K562 (cell line): ENCODE measurements around the gene CRIM1. TPM values are rescaled to one million over a fixed set of nuclear protein-coding genes. Genes with fewer than 3 reads are reported as not detected.

ENCODE experiments used
- ATAC-seq: fragments of 200-7000 bp; cut with Tn5 transposase; 3 replicates; pipeline ENCODE4 v1.9.1; 2020; ENCODE audit warnings: moderate library complexity
- BruUV-seq: library from RNA; stranded (reverse); fragments of 400-500 nt; replicated peaks from 2 replicates; lab custom pipeline; 2021; lab: Mats Ljungman, UMichigan
- CTCF ChIA-PET: fragments of 300-600 bp; formaldehyde crosslinking; extraction: SDS; loops from one replicate; lab custom pipeline; 2021; ENCODE audit warnings: low intra/inter-chr PET ratio; lab: Yijun Ruan, JAX
- POLR2A ChIA-PET: fragments of 300-600, 350-650 bp; sonication (Branson Sonifier 250); formaldehyde crosslinking; extraction: SDS; loops from one replicate; lab custom pipeline; 2021; ENCODE audit warnings: antibody characterized with exemption, inconsistent platforms; lab: Yijun Ruan, JAX
- DNase-seq, 4 experiments: peaks; one replicate each; pipeline versions ENCODE4 v3.0.0 to v3.0.0-alpha.2; 2011 to 2018; ENCODE audit warnings: low spot score in 3 of 4, mixed read lengths in 3 of 4; ENCODE audit errors: extremely low read depth in 1 of 4
- FAIRE-seq: peaks from 2 replicates; lab custom pipeline; 2011; peaks lifted over from hg19 to GRCh38; lab: Jason Lieb, UNC
- H2AFZ ChIP-seq: 2 replicates; pipeline ENCODE4 v1.6.0; 2011; ENCODE audit warnings: low read depth, low read length, control low read depth, inconsistent platforms
- H3K27ac ChIP-seq: fragments of 200-600 bp; 3 replicates; pipeline ENCODE4 v1.8.0; 2011; ENCODE audit warnings: low read depth, mild to moderate bottlenecking, control low read depth, inconsistent platforms, low read length, moderate library complexity, mixed read lengths; ENCODE audit errors: extremely low read depth
- H3K27me3 ChIP-seq, 2 experiments: fragments of 300-600 bp in 1 of 2; 2 replicates in 1 of 2; 3 replicates in 1 of 2; pipeline versions ENCODE4 v1.6.0 to v1.8.0; 2011; ENCODE audit warnings: inconsistent platforms in 2 of 2, low read length in 2 of 2, mild to moderate bottlenecking in 1 of 2, mixed read lengths in 1 of 2, moderate library complexity in 1 of 2; ENCODE audit not compliant: control insufficient read depth in 2 of 2, insufficient read depth in 2 of 2
- H3K36me3 ChIP-seq: fragments of 300-600 bp; 3 replicates; pipeline ENCODE4 v1.8.0; 2011; ENCODE audit warnings: mild to moderate bottlenecking, low read length, inconsistent platforms; ENCODE audit not compliant: control insufficient read depth, insufficient read depth
- H3K4me1 ChIP-seq, 2 experiments: fragments of 200-600 bp in 1 of 2; replicated peaks in 1 of 2; 2 replicates in 1 of 2; 3 replicates in 1 of 2; pipeline versions ENCODE4 v1.5.1 to v1.8.0; 2011; ENCODE audit warnings: inconsistent platforms in 2 of 2, low read length in 2 of 2, mild to moderate bottlenecking in 1 of 2, mixed read lengths in 1 of 2, moderate library complexity in 1 of 2; ENCODE audit not compliant: control insufficient read depth in 2 of 2, insufficient read depth in 2 of 2
- H3K4me2 ChIP-seq: 2 replicates; pipeline ENCODE4 v1.6.1; 2011; ENCODE audit warnings: low read length, control low read depth, inconsistent platforms, mixed read lengths; ENCODE audit not compliant: insufficient read depth
- H3K4me3 ChIP-seq: fragments of 200-600 bp; sonication (generic), shearing (Covaris generic); 2 replicates; pipeline ENCODE4 v1.5.1; 2016; ENCODE audit warnings: control low read depth, inconsistent platforms
- H3K79me2 ChIP-seq: fragments of 200-600 bp; 3 replicates; pipeline ENCODE4 v1.8.0; 2011; ENCODE audit warnings: low read length, inconsistent platforms; ENCODE audit not compliant: control insufficient read depth, insufficient read depth
- H3K9ac ChIP-seq, 2 experiments: 2 replicates each; pipeline versions ENCODE4 v1.6.0 to v1.6.1; 2011; ENCODE audit warnings: low read depth in 2 of 2, low read length in 2 of 2, control low read depth in 1 of 2, inconsistent platforms in 1 of 2, mild to moderate bottlenecking in 1 of 2, mixed read lengths in 1 of 2; ENCODE audit not compliant: insufficient read depth in 1 of 2
- H3K9me1 ChIP-seq: one replicate; pipeline ENCODE4 v1.6.0; 2011; ENCODE audit warnings: inconsistent platforms, mild to moderate bottlenecking, low read length, moderate library complexity; ENCODE audit not compliant: control insufficient read depth, insufficient read depth
- H3K9me3 ChIP-seq: replicated peaks from 2 replicates; pipeline ENCODE4 v1.5.1; 2011; ENCODE audit warnings: low read depth, low read length, inconsistent platforms; ENCODE audit not compliant: control insufficient read depth, insufficient read depth
- H4K20me1 ChIP-seq: replicated peaks from 2 replicates; pipeline ENCODE4 v1.6.1; 2011; ENCODE audit warnings: low read length, inconsistent platforms, mixed read lengths; ENCODE audit not compliant: control insufficient read depth, insufficient read depth
- ATF4 ChIP-seq: fragments of 450-650 bp; formaldehyde crosslinking; IDR thresholded peaks from 2 replicates; pipeline ENCODE4 v1.4.0; 2022; ENCODE audit warnings: mild to moderate bottlenecking, moderate library complexity
- CBFB ChIP-seq: sonication (generic); formaldehyde crosslinking; IDR thresholded peaks from 2 replicates; pipeline ENCODE4 v1.4.0; 2020; ENCODE audit warnings: mild to moderate bottlenecking, missing genetic modification reagents
- CREM ChIP-seq: IDR thresholded peaks from 2 replicates; pipeline ENCODE4 v1.6.1; 2014; ENCODE audit warnings: antibody characterized with exemption, low read depth
- DNMT1 ChIP-seq: fragments of 450-650 bp; IDR thresholded peaks from 2 replicates; pipeline ENCODE4 v1.6.1; 2016; ENCODE audit warnings: antibody characterized with exemption, mild to moderate bottlenecking
- EP300 ChIP-seq: IDR thresholded peaks from 2 replicates; pipeline ENCODE4 v1.6.1; 2012; ENCODE audit warnings: low read length, improper control_type of control experiment
- GTF2F1 ChIP-seq: IDR thresholded peaks from 2 replicates; pipeline ENCODE4 v1.6.1; 2011; ENCODE audit warnings: low read depth, low read length, improper control_type of control experiment
- MXD1 ChIP-seq: fragments of 250-450 bp; sonication (Bioruptor Pico); IDR thresholded peaks from 2 replicates; pipeline ENCODE4 v1.8.0; 2021; ENCODE audit warnings: borderline replicate concordance, mild to moderate bottlenecking, moderate library complexity; ENCODE audit not compliant: poor library complexity, severe bottlenecking
- NFATC3 ChIP-seq: fragments of 450-650 bp; IDR thresholded peaks from 2 replicates; pipeline ENCODE4 v1.6.1; 2017; ENCODE audit warnings: mild to moderate bottlenecking
- OTX1 ChIP-seq: fragments of 450-650 bp; formaldehyde crosslinking; IDR thresholded peaks from 2 replicates; pipeline ENCODE4 v1.4.0; 2022; ENCODE audit warnings: mild to moderate bottlenecking
- POLR2G ChIP-seq: fragments of 200-400 bp; formaldehyde crosslinking; IDR thresholded peaks from 2 replicates; pipeline ENCODE4 v1.6.1; 2017; ENCODE audit warnings: low read depth, mild to moderate bottlenecking, antibody characterized with exemption, low read length, moderate library complexity
- RBFOX2 ChIP-seq: fragments of 200-400 bp; formaldehyde crosslinking; IDR thresholded peaks from 2 replicates; pipeline ENCODE4 v1.6.1; 2017; ENCODE audit warnings: low read depth, mild to moderate bottlenecking, low read length, moderate library complexity
- SAFB ChIP-seq: fragments of 200-400 bp; formaldehyde crosslinking; IDR thresholded peaks from 2 replicates; pipeline ENCODE4 v1.6.1; 2017; ENCODE audit warnings: low read depth, low read length, borderline replicate concordance
- TCFL5 ChIP-seq: fragments of 250-450 bp; sonication (Bioruptor Pico); conservative IDR thresholded peaks from 2 replicates; pipeline ENCODE4 v1.6.1; 2021; ENCODE audit warnings: mild to moderate bottlenecking, moderate library complexity, matching md5 sums
- ZNF197 ChIP-seq: fragments of 200-800 bp; sonication (Bioruptor generic); IDR thresholded peaks from 2 replicates; pipeline ENCODE4 v1.6.1; 2016; ENCODE audit warnings: low read depth, missing genetic modification characterization, missing compliant biosample characterization
- ZNF561 ChIP-seq: fragments of 450-650 bp; formaldehyde crosslinking; conservative IDR thresholded peaks from 2 replicates; pipeline ENCODE4 v1.4.0; 2020; ENCODE audit warnings: mild to moderate bottlenecking, moderate library complexity
- ZNF592 ChIP-seq: fragments of 450-650 bp; IDR thresholded peaks from 2 replicates; pipeline ENCODE4 v1.6.1; 2017; ENCODE audit warnings: antibody characterized with exemption, mild to moderate bottlenecking
- ZNF79 ChIP-seq: fragments of 250-450 bp; sonication (Bioruptor Pico); IDR thresholded peaks from 2 replicates; pipeline ENCODE4 v1.4.0; 2020; ENCODE audit warnings: low read depth, mild to moderate bottlenecking, moderate library complexity
- WGBS: fragments of 100-300 bp; shearing (Covaris generic); methylation state at CpG from one replicate; pipeline ENCODE4 v1.1.6; 2016; ENCODE audit warnings: low coverage, mixed read lengths; ENCODE audit not compliant: insufficient coverage; ENCODE audit errors: missing lambda C conversion rate; 5-methylcytosine and 5-hydroxymethylcytosine counted together
- in situ Hi-C: fragments of 300-500 bp; cut with MboI; formaldehyde crosslinking; loops from 4 replicates; pipeline ENCODE4 v1.15.0; 2018; ENCODE audit warnings: inconsistent platforms, mixed read lengths
- intact Hi-C: fragments of 100-400 bp; cut with micrococcal nuclease; formaldehyde crosslinking; loops from 2 replicates; pipeline ENCODE4 v1.14.2; 2022
- polyA plus RNA-seq, 8 experiments: library from polyadenylated mRNA; depleted of rRNA in 4 of 8; stranded (reverse) in 5 of 8; unstranded in 3 of 8; fragments of >200 nt; fragmentation: Nextera tagmentation in 2 of 8; fragmentation: Illumina TruSeq in 1 of 8; extraction: Ambion mirVana in 2 of 8; extraction: Trizol in 1 of 8; gene quantifications; 2 replicates each; pipeline versions ENCODE4 v1.2.1 to v1.2.3, GENCODE V29; 2011 to 2014; ENCODE audit warnings: inconsistent platforms in 1 of 8, missing spikeins in 1 of 8
- total RNA-seq, 7 experiments: library from RNA; depleted of rRNA in 6 of 7; stranded (reverse); fragments of >200 nt in 6 of 7; fragmentation: Illumina TruSeq in 2 of 7; extraction: Trizol in 2 of 7; gene quantifications; 2 replicates each; pipeline versions ENCODE4 v1.2.1 to v1.2.3, GENCODE V29; 2011 to 2021; ENCODE audit warnings: low replicate concordance in 1 of 7

Gene CRIM1
- total and polyA plus RNA-seq, 9 of the 15 experiments (the other 6 are each of a cell fraction or from before 2014, with no cell fraction given) = 0.01 to 0.36 (median 0.06) TPM; not detected in 1

GRCh38 chr2:36487947-36488346 is 132.4 kb downstream of the CRIM1 start:
- Histone ChIP-seq H3K4me1 (no peaks in the 10 kb centered on the region), H3K9me3 (no peaks in the 10 kb centered on the region), H3K27ac (no peak overlapping the region), H4K20me1 (no peaks in the 10 kb centered on the region), H3K9ac (no peak overlapping the region), H3K79me2 (no peaks in the 10 kb centered on the region), H3K4me2 (no peak overlapping the region), H2AFZ (no peak overlapping the region), H3K36me3 (no peaks in the 10 kb centered on the region), H3K4me3 (no peak overlapping the region), H3K9me1 (no peaks in the 10 kb centered on the region), H3K27me3 (no peaks in the 10 kb centered on the region)
- FAIRE-seq (no peak), ATAC-seq (no peak), DNase-seq (no peak)
- ChIA-PET POLR2A (no interaction called here), CTCF (no interaction called here)
- TF ChIP-seq GTF2F1 (no peak), SAFB (no peak), MXD1 (no peak), EP300 (no peak), ZNF79 (CRISPR knock-in tag) (no peak), ATF4 (CRISPR knock-in tag) (no peak), TCFL5 (CRISPR knock-in tag) (no peak), ZNF197 (CRISPR knock-in tag) (no peak), POLR2G (no peak), ZNF592 (no peak), CBFB (CRISPR knock-in tag) (no peak), OTX1 (CRISPR knock-in tag) (no peak), DNMT1 (no peak), RBFOX2 (no peak), CREM (no peak), NFATC3 (no peak), ZNF561 (CRISPR knock-in tag) (no peak)
- in situ Hi-C loops = no loop called here
- BruUV-seq = no TSS peak
- intact Hi-C loops = no loop called here
- WGBS = 5% methylated on average over 4 of the region's 4 CpGs
